Left ventricle myocardium inferior (tissue), 1 donor: Measurements from ENCODE around the gene WNT6. TPM values are rescaled to one million over a fixed set of nuclear protein-coding genes. Genes with fewer than 3 reads are reported as not detected.

Source experiments
- DNase-seq: peaks from one replicate; pipeline ENCODE4 v3.0.0-alpha.2; 2020
- H3K27ac ChIP-seq: fragments of 200-600 bp; replicated peaks from 2 replicates; pipeline ENCODE4 v1.8.0; 2021
- H3K27me3 ChIP-seq: fragments of 200-600 bp; 2 replicates; pipeline ENCODE4 v1.8.0; 2021; ENCODE audit warnings: low read depth
- H3K36me3 ChIP-seq: fragments of 200-600 bp; 2 replicates; pipeline ENCODE4 v1.8.0; 2021
- H3K4me1 ChIP-seq: fragments of 200-600 bp; 2 replicates; pipeline ENCODE4 v1.8.0; 2021
- H3K4me3 ChIP-seq: fragments of 200-600 bp; 2 replicates; pipeline ENCODE4 v1.8.0; 2021; ENCODE audit warnings: mild to moderate bottlenecking, moderate library complexity
- H3K9me3 ChIP-seq: fragments of 200-600 bp; replicated peaks from 2 replicates; pipeline ENCODE4 v1.8.0; 2021
- intact Hi-C: fragments of 100-400 bp; cut with micrococcal nuclease; formaldehyde crosslinking; loops from one replicate; pipeline ENCODE4 v1.11.0; 2022
- total RNA-seq: library from RNA; stranded (reverse); fragmentation: NEBNext Ultra II Directional; extraction: Animal tissue kit (Norgen Biotek cat#: 25700); gene quantifications from one replicate; pipeline ENCODE4 v1.2.1, GENCODE V29; 2021
- TF ChIP-seq, protein P1 (sequence below): fragments of 200-600 bp; IDR thresholded peaks from 2 replicates; pipeline ENCODE4 v1.8.0; 2021; ENCODE audit warnings: antibody characterized with exemption, mild to moderate bottlenecking, borderline replicate concordance
- donor health status: DM: no; HTN: yes; CAD: no; lungs with severe emphysema.

Gene WNT6
- total RNA-seq, 1 donor from 2014 or later, result 1.0 TPM

- H3K9me3 ChIP-seq, result no peaks in the 10 kb centered on the region
- peaks cover 9% of the 10 kb centered on the region for H3K36me3 ChIP-seq
- H3K27ac ChIP-seq, result no peak overlapping the region
- no peaks in the 10 kb centered on the region for H3K4me1 ChIP-seq
- H3K4me3 ChIP-seq, result no peak overlapping the region
- intact Hi-C loops, result no loop called here
- TF ChIP-seq, protein P1, sequence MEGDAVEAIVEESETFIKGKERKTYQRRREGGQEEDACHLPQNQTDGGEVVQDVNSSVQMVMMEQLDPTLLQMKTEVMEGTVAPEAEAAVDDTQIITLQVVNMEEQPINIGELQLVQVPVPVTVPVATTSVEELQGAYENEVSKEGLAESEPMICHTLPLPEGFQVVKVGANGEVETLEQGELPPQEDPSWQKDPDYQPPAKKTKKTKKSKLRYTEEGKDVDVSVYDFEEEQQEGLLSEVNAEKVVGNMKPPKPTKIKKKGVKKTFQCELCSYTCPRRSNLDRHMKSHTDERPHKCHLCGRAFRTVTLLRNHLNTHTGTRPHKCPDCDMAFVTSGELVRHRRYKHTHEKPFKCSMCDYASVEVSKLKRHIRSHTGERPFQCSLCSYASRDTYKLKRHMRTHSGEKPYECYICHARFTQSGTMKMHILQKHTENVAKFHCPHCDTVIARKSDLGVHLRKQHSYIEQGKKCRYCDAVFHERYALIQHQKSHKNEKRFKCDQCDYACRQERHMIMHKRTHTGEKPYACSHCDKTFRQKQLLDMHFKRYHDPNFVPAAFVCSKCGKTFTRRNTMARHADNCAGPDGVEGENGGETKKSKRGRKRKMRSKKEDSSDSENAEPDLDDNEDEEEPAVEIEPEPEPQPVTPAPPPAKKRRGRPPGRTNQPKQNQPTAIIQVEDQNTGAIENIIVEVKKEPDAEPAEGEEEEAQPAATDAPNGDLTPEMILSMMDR, result no peak
- peaks cover 15% of the 10 kb centered on the region for H3K27me3 ChIP-seq
- no peak for DNase-seq
Observed at GRCh38 chr2:218824004-218824403, 35.6 kb upstream of the WNT6 start.

DNA sequence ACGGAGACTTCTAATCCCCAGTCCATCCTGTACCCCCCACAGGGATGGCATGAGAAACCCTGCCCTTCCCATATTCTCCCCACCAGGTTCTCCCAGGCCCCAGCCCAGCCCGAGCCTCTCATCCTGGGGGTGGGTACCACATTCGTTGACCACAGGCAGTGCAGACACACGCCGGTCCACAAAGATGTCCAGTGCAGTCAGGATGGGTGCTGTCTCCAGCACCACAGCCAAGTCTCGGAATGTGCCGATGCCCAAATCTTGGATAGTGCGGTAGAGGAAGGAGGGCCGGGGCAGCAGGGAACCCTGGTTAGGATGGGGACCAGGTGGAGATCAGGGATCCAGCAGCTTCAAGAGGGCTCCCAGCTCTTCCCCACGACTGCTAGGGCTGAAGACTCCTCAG lies 32.8 kb upstream of the WNT6 start:
- Histone ChIP-seq H3K27me3 (peaks cover 37% of the 10 kb centered on the region), H3K27ac (no peak overlapping the region), H3K4me3 (no peak overlapping the region), H3K4me1 (peaks cover 3% of the 10 kb centered on the region), H3K9me3 (no peaks in the 10 kb centered on the region), H3K36me3 (no peaks in the 10 kb centered on the region)
- intact Hi-C loops, result no loop called here
- no peak for DNase-seq
- TF ChIP-seq, protein P1, result no peak

- Histone ChIP-seq H3K27me3 (peaks cover 48% of the 10 kb centered on the region), H3K4me1 (peaks cover 6% of the 10 kb centered on the region), H3K9me3 (no peaks in the 10 kb centered on the region), H3K36me3 (no peaks in the 10 kb centered on the region), H3K27ac (no peak overlapping the region), H3K4me3 (no peak overlapping the region)
- intact Hi-C loops, result no loop called here
- no peak for DNase-seq
- TF ChIP-seq, protein P1, result no peak
Observed at GRCh38 chr2:218827701-218828476, 31.7 kb upstream of the WNT6 start.

DNA sequence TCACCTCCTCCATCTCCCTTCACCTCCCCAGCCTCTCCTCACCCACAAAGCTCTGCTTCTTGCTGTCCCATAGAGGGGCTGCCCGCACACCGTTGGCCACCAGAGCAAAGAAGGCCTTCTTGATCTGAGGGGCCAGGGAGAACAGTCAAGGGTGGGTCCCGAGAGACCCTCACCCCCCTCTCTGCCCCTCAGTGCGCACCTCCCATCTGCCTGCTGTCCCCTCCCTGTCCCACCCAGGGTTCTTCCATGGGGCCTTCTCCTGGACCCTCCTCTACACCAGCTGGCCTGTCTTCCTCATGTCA lies 31.2 kb upstream of the WNT6 start:
- Histone ChIP-seq H3K27me3 (peaks cover 54% of the 10 kb centered on the region), H3K9me3 (no peaks in the 10 kb centered on the region), H3K4me3 (no peak overlapping the region), H3K4me1 (peaks cover 6% of the 10 kb centered on the region), H3K36me3 (no peaks in the 10 kb centered on the region), H3K27ac (no peak overlapping the region)
- TF ChIP-seq, protein P1, result no peak
- intact Hi-C loops, result no loop called here
- DNase-seq, result no peak

DNA sequence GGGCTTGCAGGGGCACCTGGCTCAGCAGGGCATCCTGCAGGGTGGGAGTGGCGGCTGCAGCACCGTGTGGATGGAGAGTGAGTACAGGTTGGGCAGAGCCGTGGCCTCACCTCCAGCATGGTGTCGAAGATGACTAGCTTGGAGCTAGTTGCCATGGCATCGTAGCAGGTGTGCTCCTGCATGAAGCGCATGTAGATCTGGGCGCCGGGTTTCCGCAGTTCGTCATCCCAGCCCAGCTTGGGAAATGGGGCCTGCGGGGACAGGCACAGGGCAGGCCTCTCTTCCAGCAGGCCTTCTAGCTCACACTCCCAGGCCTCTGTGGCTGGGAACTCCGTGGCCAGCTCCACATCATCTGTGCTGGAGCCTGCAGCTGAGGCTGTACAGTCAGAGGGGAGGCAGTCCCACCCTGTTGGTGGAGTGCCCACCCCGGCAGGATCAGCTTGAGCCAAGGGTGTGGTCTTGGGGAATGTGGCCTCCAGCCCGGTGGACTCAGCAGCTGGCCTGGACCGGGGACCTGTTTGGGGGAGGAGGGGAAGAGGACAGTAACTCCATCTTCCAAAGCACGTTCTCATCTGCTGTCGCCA lies 29.6 kb upstream of the WNT6 start:
- intact Hi-C loops, result loop anchor here (10.0 kb wide), 1 partner anchor 95 kb away; no protein-coding TSS in a partner anchor
- peak overlapping the region; percentile 86 for H3K27ac ChIP-seq
- no peak overlapping the region for H3K4me3 ChIP-seq
- peaks cover 64% of the 10 kb centered on the region for H3K27me3 ChIP-seq
- peaks cover 6% of the 10 kb centered on the region for H3K4me1 ChIP-seq
- H3K36me3 ChIP-seq, result no peaks in the 10 kb centered on the region
- TF ChIP-seq, protein P1, result no peak
- H3K9me3 ChIP-seq, result no peaks in the 10 kb centered on the region
- peak; percentile 78 for DNase-seq
